Calu3 (cell line): ENCODE measurements around the gene RFXAP. TPM values are rescaled to one million over a fixed set of nuclear protein-coding genes. Genes with fewer than 3 reads are reported as not detected.
A peak's percentile ranks its signal among the peaks of the same experiment; 100 is the strongest.

Experiments
- BruUV-seq: library from RNA; stranded (reverse); fragments of 400-500 nt; replicated peaks from 2 replicates; lab custom pipeline; 2021; lab: Mats Ljungman, UMichigan
- CTCF ChIA-PET: fragments of 300-600 bp; sonication (Branson Sonifier 250); formaldehyde crosslinking; loops from one replicate; lab custom pipeline; 2022; ENCODE audit warnings: antibody characterized with exemption; lab: Charles Lee
- DNase-seq: peaks from one replicate; pipeline ENCODE4 v3.0.0; 2022
- H3K27ac Mint-ChIP-seq: one replicate; pipeline ENCODE4 v1.8.0; 2022; ENCODE audit warnings: mixed read lengths; ENCODE audit not compliant: unreplicated experiment
- H3K27me3 Mint-ChIP-seq: one replicate; pipeline ENCODE4 v1.8.0; 2022; ENCODE audit warnings: mixed read lengths; ENCODE audit not compliant: unreplicated experiment
- H3K36me3 Mint-ChIP-seq: one replicate; pipeline ENCODE4 v1.8.0; 2022; ENCODE audit warnings: mild to moderate bottlenecking, moderate library complexity, mixed read lengths; ENCODE audit not compliant: insufficient read depth, unreplicated experiment
- H3K4me1 Mint-ChIP-seq: one replicate; pipeline ENCODE4 v1.8.0; 2022; ENCODE audit warnings: mild to moderate bottlenecking, low read depth, mixed read lengths; ENCODE audit not compliant: unreplicated experiment
- H3K4me3 Mint-ChIP-seq: one replicate; pipeline ENCODE4 v1.8.0; 2022; ENCODE audit warnings: mild to moderate bottlenecking, low read depth, moderate library complexity, mixed read lengths; ENCODE audit not compliant: unreplicated experiment
- H3K9me3 Mint-ChIP-seq: one replicate; pipeline ENCODE4 v1.8.0; 2022; ENCODE audit warnings: low read depth, mixed read lengths; ENCODE audit not compliant: unreplicated experiment
- CTCF ChIP-seq: fragments of 200-600 bp; IDR thresholded peaks from one replicate; pipeline ENCODE4 v1.8.0; 2022; ENCODE audit warnings: antibody characterized with exemption; ENCODE audit not compliant: unreplicated experiment
- intact Hi-C: fragments of 100-400 bp; cut with micrococcal nuclease; formaldehyde crosslinking; loops from one replicate; pipeline ENCODE4 v1.10.0; 2022; ENCODE audit not compliant: unreplicated experiment
- total RNA-seq: library from RNA; stranded (reverse); gene quantifications from 2 replicates; pipeline ENCODE4 v1.2.3, GENCODE V29; 2022

RFXAP gene
- total RNA-seq, 1 experiment from 2014 or later = 6.2 TPM

DNA sequence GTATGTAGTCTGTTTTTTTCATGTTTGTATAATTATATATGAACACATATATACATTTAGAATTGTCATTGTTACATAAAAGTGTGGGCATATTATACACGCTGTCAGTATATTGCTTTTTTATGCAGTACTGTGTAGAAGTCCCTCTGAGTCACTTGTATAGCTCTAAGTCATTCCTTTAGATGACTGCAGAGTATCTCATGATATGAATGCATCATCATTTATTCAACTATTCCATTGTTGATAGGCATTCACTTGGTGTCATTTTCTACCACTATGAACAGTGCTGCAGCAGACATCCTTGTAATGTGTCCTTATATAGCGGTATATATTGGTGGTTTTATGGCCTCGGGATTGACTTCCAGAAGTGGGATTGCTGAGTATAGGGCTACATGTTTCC is 15.3 kb downstream of the RFXAP start:
- peaks cover 5% of the 10 kb centered on the region for H3K36me3 Mint-ChIP-seq
- no TSS peak for BruUV-seq
- no peak for TF ChIP-seq CTCF
- CTCF ChIA-PET = no interaction called here
- H3K27me3 Mint-ChIP-seq = no peaks in the 10 kb centered on the region
- H3K4me1 Mint-ChIP-seq = no peaks in the 10 kb centered on the region
- no peaks in the 10 kb centered on the region for H3K9me3 Mint-ChIP-seq
- no peak overlapping the region for H3K4me3 Mint-ChIP-seq
- intact Hi-C loops = no loop called here
- H3K27ac Mint-ChIP-seq = no peak overlapping the region
- DNase-seq = no peak

GRCh38 chr13:36837354-36838092 is 18.5 kb downstream of the RFXAP start:
- Mint-ChIP-seq H3K4me3 (no peak overlapping the region), H3K27ac (no peak overlapping the region), H3K27me3 (no peaks in the 10 kb centered on the region), H3K36me3 (peaks cover 5% of the 10 kb centered on the region), H3K9me3 (no peaks in the 10 kb centered on the region), H3K4me1 (no peaks in the 10 kb centered on the region)
- CTCF ChIA-PET = no interaction called here
- no peak for DNase-seq
- intact Hi-C loops = loop anchor here (5.0 kb wide), 1 partner anchor 555 kb away; no protein-coding TSS in a partner anchor
- no TSS peak for BruUV-seq
- TF ChIP-seq CTCF = no peak

DNA sequence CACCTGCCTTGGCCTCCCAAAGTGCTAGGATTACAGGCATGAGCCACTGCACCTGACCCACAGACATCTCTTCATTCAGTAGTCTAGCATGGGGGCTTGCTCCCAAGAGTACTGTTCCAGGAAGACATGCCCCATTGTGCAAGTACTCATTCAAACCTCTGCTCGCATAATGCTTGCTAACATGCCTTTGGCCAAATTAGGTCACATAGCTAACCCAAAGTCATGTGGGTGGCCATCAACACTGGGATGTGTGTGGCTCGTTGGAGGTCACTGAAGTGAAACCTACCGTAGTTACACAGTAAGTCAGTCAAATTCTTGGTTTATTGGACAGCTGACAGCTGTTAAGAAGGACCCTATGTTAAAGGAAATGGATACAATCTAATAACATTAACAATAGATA is 20.3 kb downstream of the RFXAP start:
- CTCF ChIA-PET = no interaction called here
- Mint-ChIP-seq H3K4me3 (no peak overlapping the region), H3K4me1 (no peaks in the 10 kb centered on the region), H3K27ac (no peak overlapping the region), H3K9me3 (no peaks in the 10 kb centered on the region), H3K36me3 (peaks cover 5% of the 10 kb centered on the region), H3K27me3 (no peaks in the 10 kb centered on the region)
- no peak for TF ChIP-seq CTCF
- no peak for DNase-seq
- intact Hi-C loops = loop anchor here (5.0 kb wide), 1 partner anchor 557 kb away; no protein-coding TSS in a partner anchor
- no TSS peak for BruUV-seq

DNA sequence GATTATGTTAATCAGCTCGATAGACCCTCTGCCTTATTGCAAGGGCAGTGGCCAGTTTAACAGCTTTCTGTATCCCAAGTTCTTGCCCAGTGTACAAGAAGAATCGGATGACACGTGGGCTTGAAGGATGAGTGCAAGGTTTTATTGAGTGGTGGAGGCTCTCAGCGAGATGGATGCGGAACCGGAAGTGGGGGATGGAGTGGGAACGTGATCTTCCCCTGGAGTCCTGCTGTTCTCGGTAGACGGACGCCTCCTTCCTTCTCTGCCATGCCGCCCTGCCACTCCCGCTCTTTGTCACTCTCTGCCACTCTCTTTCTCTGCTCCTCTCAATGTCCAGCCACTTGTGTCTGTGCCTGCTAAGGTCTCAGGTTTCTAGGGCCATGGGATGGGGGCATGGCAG is 21.0 kb downstream of the RFXAP start:
- Mint-ChIP-seq H3K27ac (no peak overlapping the region), H3K4me1 (no peaks in the 10 kb centered on the region), H3K27me3 (no peaks in the 10 kb centered on the region), H3K9me3 (no peaks in the 10 kb centered on the region), H3K4me3 (peak overlapping the region; percentile 43), H3K36me3 (peaks cover 5% of the 10 kb centered on the region)
- intact Hi-C loops = loop anchor here (5.0 to 10.0 kb wide), 2 partner anchors 275 to 558 kb away; no protein-coding TSS in a partner anchor
- peak; percentile 7 for DNase-seq
- CTCF ChIA-PET = interaction anchor here (0.6 kb wide), 1 partner anchor 154 kb away, joined by 5 read pairs; no protein-coding TSS in a partner anchor
- TF ChIP-seq CTCF = no peak
- no TSS peak for BruUV-seq
